A172 (cell line): ENCODE measurements around the gene ARHGAP27. TPM values are rescaled to one million over a fixed set of nuclear protein-coding genes. Genes with fewer than 3 reads are reported as not detected.

Experiments used
- DNase-seq: peaks from one replicate; pipeline ENCODE4 v3.0.0-alpha.2; 2015; ENCODE audit warnings: low spot score
- total RNA-seq: library from RNA; depleted of rRNA; stranded (reverse); fragments of >200 nt; shearing (Covaris generic); gene quantifications from 2 replicates; pipeline ENCODE4 v1.2.3, GENCODE V29; 2014

Gene ARHGAP27
- total RNA-seq, 1 experiment from 2014 or later = 17.8 TPM

DNA sequence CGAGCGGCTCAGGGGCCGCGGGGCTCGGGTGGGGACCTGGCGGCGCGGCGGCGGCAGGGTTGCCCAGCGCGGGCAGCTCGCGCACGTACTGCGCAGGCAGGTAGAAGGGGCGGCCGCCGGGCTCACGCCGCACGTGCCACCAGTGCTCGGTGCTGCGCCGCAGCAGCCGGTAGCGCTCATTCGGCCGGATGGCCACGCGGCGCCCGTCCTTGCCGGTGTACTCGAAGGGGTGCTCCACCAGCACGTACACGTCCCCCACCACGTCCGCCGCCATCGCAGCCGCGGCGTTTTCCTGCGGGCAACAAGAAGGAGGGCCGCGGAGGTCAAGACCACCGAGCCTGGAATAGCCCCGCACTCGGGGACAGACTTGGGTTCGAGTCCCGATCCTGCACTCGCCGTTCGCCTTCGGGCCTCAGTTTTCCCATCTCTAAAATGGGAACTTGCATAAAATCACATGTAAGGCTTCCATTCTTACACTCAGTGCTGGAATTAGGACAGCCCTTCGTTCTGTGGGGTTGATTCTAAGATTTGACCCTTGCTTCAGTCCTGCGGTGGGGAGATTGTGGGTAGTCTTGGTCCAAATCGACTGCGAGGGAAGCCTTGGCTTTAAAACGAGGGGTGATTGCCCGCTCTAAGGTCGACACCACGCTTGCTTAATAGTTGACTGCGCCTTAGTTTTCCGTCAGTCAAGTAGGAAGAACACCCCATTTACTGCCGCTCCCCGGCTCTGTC is 2.5 kb downstream of the ARHGAP27 start:
- no peak for DNase-seq

DNA sequence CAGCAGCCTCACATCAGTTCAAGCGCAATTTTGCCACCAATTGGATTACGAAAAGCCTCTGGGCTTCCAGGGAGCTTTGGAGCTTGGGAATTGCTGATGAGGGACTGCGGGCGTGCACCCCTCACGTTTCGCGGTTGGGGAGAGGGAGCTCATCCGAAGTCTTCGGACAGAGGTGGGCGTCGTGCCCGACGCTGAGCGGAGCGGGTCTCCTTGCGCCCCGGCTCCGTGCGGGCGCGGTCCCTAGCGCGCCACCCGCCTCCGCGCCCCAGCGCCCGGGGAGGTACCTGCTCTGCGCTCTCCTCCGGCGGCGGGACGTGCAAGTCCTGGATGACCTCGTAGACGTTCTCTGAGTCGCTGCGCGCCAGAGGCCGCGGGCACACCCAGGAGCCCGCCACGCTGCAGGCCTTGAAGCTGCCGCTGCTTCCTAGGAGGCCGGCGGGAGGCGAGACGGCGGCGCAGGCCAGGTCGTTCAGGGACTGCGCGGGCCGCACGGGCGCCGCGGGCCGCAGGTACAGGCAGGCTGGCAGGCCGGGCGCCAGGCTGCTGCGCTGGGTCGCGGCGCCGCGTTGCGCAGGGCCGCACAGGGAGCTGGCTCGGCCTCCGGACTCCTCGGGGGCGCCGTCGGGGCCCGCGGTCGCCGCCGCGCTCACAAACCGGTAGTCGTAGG is 3.2 kb downstream of the ARHGAP27 start:
- no peak for DNase-seq

DNA sequence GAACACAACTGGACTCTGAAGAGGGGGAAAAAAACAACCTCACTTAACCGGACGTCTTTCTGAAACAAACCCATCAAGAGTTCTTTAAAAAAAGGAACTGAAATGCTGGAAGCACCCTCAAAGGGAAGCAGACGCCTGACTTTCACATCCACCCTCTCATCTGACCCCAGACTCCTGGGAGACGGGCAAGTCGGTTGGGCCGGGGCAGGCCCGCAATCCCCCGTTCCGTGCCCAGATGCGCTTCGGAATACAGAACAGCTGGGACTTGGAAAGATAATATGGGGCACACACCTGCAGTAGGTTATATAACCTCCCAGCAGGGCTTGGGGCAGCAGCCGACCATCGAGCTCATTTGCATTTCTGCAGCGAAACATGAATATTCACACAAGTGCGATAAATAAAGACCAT is 3.7 kb downstream of the ARHGAP27 start:
- no peak for DNase-seq

DNA sequence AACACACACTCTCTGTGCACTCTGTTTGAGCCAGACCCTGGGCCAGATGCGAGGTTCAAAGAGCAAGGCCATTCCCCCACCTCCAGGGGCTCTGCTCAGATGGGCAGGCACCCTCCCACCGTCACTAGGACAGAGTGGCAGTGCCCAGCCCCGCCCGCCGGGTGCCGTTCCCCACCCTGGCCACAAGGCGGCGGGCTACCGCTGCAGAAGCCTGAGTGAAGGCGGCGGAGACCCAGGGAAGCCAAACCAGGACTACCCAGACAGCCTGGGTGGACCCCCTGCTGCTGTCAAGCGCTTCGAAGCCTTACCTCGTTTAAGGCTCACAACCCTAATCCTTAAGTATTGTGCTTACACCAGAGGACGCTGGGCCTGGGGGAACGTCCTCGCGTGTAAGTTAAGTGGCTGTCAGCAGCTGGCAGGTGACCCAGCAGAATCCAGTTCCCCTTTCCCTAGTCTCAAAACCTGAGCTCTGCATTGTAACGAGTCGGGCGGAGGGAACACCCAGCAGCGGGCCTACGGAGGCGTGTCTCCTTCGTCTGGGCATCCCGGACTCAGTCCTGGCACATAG is 4.5 kb downstream of the ARHGAP27 start:
- DNase-seq = peak; percentile 61

- no peak for DNase-seq
Measured at GRCh38 chr17:45427181-45427835, 5.4 kb downstream of the ARHGAP27 start.

- no peak for DNase-seq
Measured at GRCh38 chr17:45426561-45426960, 6.1 kb downstream of the ARHGAP27 start.

DNA sequence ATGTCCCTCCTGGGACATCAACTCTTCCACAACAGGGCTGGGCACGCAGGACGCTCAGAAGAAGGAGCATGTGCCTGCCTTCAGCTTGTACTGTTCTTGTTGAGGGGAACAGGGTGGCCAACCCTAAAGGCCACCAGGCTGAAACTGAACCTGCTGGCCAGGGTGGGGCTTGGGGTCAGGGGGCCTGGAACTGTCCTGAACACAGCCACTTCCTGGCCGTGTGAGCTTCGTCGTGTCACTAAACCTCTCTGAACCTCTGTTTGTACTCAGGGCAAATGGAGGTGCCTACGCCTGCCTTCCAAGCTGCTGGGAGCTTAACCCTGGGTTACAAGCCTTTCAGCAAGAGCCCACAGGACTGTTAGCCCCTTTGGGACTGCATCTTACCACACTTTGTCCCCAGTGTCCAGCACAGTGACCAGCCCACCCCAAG is 6.7 kb downstream of the ARHGAP27 start:
- DNase-seq = no peak

GRCh38 chr17:45425125-45425983 is 7.3 kb downstream of the ARHGAP27 start:
- peak; percentile 98 for DNase-seq

GRCh38 chr17:45424769-45425124 is 7.9 kb downstream of the ARHGAP27 start:
- no peak for DNase-seq

- no peak for DNase-seq
Measured at GRCh38 chr17:45423975-45424335, 8.7 kb downstream of the ARHGAP27 start.

DNA sequence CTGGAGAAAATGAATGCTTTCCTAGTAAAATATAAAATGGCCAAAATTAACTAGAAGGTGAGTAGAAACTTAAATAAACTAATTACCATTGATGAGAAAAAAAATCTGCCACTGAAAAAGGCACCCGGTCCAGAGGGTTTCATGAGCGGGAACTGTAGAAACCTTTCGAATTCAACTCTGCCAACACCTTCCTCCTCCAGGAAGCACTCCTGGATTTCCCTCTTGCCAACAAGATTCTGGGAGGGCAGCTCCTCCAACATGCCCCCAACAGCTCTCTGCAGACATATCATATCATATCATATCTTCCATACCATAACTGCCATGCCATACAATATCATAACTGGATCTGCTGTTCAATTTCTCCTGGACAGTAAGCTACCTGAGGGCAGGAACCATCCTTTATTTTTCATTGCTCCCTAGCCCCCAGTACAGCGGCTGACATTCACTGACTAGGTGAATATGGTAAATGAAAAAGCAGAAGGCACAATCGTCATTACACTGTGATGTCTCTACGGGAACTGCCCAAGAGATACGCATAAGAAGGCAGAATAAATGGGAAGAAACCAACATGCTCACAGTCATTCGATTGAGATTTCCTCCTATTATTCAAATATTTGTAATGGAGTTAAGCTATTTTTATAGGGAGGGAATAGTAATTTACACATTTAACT is 9.2 kb downstream of the ARHGAP27 start:
- no peak for DNase-seq

GRCh38 chr17:45414990-45415881 is 17.4 kb downstream of the ARHGAP27 start:
- DNase-seq = no peak

DNA sequence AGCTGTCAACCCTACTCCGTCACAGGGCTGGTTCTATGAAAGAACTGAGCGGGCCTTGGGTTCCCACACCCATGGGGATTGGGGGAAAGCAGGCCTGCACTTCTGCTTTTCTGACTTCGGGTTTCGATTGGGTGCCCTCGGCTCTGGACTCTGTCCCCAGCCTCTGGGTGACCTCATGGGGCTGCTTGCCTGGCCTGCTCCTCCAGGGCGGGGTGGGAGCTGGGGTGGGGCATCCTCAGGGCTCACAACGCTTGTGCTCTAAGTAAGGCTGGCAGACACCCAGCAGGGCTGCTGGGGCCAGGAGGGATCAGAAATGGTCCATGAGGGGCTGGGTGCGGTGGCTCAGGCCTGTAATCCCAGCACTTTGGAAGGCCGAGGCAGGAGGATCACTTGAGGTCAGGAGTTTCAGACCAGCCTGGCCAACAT is 19.2 kb downstream of the ARHGAP27 start:
- no peak for DNase-seq

- no peak for DNase-seq
Measured at GRCh38 chr17:45411348-45412105, 21.1 kb downstream of the ARHGAP27 start.

DNA sequence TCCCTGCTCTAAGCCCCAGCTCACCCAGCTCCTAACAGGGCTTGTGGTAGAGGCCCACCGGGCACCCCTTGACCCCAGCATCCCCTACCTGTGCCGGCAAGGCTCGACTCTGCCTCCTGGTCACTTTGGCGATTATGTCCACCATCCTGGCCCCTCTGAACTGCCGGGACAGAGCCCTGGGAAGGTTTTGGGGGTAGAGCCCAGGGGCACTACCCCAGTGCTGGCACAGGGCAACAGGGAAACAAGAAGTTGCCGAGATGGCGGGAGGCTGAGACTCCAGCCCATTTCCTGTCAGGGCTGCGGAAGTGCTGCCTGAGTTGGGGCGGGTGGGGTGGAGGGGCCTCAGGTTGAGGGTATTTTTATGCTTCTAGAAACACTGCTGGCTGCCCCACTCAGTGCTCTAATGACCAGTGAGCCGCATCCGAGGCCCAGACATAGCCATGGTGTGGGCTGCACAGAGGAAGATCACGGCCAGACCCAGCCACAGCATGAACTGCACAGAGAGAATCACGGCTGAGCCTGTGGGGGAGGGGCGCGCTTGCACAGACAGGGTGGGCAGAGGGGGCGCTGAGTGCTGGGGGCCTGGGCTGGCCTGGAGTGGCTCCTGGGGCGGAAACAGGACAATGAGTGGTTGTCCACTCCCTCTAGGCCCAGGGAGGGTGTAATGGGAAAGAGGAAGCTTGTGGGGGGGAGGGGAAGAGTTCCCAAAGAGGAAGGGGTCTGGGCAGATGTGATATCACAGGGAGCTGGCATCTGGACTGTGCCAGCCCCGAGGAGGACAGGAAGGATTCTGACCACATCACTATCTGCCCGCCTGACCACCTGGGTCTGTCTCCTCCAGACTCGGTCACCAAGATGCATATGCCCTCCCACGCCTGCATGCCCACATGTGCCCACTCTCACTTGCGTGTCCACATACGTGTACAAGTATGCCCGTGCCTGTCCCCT is 22.3 kb downstream of the ARHGAP27 start:
- DNase-seq = no peak

DNA sequence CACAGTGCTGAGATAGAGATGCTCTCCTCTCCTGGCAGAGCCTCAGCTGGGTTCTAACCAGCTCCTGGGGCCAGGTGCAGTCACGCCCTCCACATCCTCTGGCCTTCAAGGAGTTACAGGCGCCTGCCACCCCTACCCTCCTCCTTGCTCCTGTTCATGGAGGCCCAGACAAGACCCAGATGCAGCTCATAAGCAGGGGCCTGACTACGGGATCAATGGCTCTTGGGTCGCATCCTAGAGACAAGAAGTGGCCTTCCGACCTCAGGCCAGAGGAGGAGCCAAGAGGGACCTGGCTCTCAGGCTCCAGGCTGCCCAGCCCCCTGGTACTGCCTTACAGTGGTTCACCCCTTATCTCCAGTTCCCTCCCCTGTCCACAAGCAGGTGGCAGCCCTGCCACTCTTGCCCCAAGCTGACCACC is 23.0 kb downstream of the ARHGAP27 start:
- no peak for DNase-seq

DNA sequence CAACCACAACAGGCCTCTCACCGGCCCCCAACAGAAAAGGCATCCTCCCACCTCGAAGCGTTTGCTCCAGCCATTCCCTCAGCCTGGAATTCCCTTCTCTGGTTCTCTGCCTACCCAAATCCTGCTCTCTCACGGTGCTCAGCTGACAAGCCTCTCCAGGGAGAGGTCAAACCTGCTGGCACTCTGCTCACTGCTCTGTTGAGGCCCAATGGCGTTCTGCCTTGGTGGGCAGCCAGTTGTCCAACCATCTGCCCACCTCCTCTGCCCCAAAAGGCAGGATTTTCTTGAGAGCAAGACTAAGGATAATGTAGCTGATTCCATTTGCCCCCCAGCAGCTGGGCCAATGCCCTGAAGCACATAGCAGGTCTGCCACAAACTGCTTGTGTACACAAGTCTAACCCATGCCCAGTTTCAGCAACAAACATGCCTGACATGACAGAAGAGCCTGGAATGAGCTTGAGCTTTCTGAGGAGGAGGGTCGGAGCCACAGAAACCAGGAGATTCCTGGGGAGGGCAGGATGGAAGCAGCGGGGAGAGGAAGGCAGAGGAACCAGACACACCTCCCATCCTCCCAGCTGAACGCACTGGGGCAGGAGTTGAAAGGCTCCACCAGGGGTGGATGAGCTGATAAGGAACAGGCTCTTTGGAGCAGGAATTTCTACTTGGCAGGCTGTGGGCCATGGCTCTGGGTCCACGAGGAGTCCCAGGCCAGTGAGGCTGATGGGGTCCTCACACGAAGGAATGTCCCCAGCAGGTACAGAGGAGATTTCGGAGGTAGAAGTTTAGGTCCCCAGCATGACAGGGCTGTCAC is 23.9 kb downstream of the ARHGAP27 start:
- no peak for DNase-seq
